Panc1 (cell line): ENCODE data around the gene CNR2.

Experiments used
- POLR2AphosphoS5 ChIP-seq: IDR thresholded peaks from 2 replicates; pipeline ENCODE4 v1.6.1; 2012; ENCODE audit warnings: mild to moderate bottlenecking, low read depth, low read length, moderate library complexity
- TCF7L2 ChIP-seq: IDR thresholded peaks from 2 replicates; pipeline ENCODE4 v1.6.1; 2011; ENCODE audit warnings: mild to moderate bottlenecking, low read depth, low read length, inconsistent platforms
- TF ChIP-seq, protein P1 (sequence below): fragments of 450-650 bp; IDR thresholded peaks from 2 replicates; pipeline ENCODE4 v1.5.1; 2017; ENCODE audit warnings: mild to moderate bottlenecking
- TF ChIP-seq, protein P2 (sequence below), 2 experiments: IDR thresholded peaks; 2 replicates each; pipeline ENCODE4 v1.6.1; 2011 to 2012; ENCODE audit warnings: low read depth in 2 of 2, control low read depth in 1 of 2, low read length in 1 of 2, mild to moderate bottlenecking in 1 of 2, moderate library complexity in 1 of 2; ENCODE audit not compliant: insufficient read depth in 1 of 2

DNA sequence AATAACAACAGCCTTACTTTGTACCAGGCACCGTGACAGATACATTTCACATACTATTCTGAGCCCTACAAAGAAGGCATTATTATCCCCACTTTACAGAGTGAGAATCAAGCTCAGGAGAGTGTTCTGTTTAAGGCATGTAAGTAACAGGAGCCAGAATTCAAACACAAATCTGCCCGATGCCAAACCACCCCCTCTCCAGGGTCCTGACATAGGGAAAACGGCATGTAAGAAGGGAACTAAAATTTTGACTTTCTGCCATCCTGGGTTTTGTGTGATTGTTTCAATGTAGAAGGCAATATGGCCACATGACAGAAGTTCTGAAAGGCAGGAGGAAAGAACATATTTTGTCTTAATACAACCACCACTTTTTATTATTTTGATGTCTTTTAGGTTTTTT is 50.5 kb downstream of the CNR2 start:
- TF ChIP-seq, protein P1, sequence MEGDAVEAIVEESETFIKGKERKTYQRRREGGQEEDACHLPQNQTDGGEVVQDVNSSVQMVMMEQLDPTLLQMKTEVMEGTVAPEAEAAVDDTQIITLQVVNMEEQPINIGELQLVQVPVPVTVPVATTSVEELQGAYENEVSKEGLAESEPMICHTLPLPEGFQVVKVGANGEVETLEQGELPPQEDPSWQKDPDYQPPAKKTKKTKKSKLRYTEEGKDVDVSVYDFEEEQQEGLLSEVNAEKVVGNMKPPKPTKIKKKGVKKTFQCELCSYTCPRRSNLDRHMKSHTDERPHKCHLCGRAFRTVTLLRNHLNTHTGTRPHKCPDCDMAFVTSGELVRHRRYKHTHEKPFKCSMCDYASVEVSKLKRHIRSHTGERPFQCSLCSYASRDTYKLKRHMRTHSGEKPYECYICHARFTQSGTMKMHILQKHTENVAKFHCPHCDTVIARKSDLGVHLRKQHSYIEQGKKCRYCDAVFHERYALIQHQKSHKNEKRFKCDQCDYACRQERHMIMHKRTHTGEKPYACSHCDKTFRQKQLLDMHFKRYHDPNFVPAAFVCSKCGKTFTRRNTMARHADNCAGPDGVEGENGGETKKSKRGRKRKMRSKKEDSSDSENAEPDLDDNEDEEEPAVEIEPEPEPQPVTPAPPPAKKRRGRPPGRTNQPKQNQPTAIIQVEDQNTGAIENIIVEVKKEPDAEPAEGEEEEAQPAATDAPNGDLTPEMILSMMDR, result no peak
- no peak for TF ChIP-seq POLR2AphosphoS5
- TF ChIP-seq, protein P2, sequence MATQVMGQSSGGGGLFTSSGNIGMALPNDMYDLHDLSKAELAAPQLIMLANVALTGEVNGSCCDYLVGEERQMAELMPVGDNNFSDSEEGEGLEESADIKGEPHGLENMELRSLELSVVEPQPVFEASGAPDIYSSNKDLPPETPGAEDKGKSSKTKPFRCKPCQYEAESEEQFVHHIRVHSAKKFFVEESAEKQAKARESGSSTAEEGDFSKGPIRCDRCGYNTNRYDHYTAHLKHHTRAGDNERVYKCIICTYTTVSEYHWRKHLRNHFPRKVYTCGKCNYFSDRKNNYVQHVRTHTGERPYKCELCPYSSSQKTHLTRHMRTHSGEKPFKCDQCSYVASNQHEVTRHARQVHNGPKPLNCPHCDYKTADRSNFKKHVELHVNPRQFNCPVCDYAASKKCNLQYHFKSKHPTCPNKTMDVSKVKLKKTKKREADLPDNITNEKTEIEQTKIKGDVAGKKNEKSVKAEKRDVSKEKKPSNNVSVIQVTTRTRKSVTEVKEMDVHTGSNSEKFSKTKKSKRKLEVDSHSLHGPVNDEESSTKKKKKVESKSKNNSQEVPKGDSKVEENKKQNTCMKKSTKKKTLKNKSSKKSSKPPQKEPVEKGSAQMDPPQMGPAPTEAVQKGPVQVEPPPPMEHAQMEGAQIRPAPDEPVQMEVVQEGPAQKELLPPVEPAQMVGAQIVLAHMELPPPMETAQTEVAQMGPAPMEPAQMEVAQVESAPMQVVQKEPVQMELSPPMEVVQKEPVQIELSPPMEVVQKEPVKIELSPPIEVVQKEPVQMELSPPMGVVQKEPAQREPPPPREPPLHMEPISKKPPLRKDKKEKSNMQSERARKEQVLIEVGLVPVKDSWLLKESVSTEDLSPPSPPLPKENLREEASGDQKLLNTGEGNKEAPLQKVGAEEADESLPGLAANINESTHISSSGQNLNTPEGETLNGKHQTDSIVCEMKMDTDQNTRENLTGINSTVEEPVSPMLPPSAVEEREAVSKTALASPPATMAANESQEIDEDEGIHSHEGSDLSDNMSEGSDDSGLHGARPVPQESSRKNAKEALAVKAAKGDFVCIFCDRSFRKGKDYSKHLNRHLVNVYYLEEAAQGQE (IDR thresholded peaks at IDR 0.05; ENCODE audit: insufficient read depth in 1 of 2, low read depth in 2 of 2, low read length in 1 of 2), result peak in 1 of 2 experiments; percentile 54; a peak in 1 of 4 replicates
- TF ChIP-seq TCF7L2, result no peak
